GM18868 (cell line): ENCODE measurements around the gene CEP63.
A peak's percentile ranks its signal among the peaks of the same experiment; 100 is the strongest.

Experiments used
- ATAC-seq: cut with Tn5 transposase; IDR thresholded peaks from one replicate; pipeline ENCODE4 v1.9.1; 2021; ENCODE audit warnings: mild to moderate bottlenecking, moderate library complexity; ENCODE audit not compliant: unreplicated experiment

CEP63 gene

DNA sequence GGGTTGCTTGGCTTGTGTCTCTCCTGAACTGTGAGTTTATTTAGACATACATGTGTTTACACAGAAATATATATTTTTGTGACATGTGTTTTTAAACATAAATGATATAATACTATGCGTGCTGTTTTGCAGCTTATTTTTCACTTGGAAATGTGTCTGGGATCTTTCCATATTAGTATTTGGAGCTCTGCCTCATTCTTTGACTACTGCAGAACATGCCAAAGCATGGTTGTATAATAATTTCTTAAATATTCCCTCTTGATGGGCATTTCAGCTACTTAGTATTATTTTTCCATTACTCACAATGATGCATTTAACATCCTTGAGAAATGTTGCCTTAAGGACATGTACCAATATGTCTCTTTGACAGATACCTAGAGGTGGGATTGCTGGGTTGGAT, 19.5 kb upstream of the CEP63 start:
- no peak for ATAC-seq

- ATAC-seq, result no peak
Observed at GRCh38 chr3:134468519-134468918, 17.3 kb upstream of the CEP63 start.

DNA sequence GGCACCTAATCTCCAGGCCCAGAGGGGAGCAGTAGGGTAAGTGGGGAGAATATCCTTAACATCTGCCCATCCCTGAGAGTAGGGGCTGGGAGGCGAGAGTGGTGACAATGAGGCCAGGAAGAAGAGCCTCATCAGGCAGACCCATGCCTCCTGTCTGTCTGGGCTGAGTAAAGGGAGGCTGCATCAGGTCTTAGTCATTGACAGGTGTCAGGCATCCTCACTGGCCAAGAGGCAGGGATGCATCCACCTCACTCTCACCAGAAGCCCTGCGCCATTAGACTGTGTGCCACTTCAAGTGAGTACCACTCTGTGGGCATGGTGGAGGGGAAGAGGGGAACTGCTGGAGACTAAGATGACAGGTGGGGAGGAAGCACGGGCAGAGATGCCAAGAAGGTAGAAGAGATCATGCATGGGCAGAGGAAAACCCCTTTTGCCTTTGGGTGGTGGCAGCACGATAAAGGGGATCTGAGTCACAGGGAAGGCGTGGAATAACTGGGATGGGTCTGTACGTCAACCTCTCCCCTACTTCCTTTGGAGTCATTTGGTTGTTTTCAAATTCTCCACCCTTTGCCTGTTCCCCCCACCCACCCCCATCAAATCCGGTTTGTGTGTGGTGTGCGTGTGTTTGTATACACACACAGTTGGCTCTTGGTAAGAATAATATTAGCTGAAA, 14.2 kb upstream of the CEP63 start:
- no peak for ATAC-seq

DNA sequence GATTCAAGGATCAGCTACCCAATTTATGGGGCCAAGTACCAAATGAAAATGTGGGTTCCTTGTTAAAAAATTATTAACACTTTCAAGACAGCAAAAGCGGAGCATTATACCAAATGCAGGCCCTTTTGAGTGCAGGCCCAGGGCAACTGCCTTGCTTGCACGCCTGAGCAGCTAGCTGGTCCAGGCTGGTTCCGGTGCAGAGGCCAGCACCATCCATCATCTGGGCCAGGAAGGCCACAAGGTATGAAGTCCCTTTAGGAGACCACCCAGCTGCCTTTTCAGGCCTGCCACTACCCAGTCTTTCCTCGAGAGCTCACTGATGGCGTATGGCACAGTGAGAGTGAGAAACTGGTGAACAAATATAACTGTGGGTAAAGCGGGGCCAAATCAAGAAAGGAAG, 13.0 kb upstream of the CEP63 start:
- no peak for ATAC-seq

DNA sequence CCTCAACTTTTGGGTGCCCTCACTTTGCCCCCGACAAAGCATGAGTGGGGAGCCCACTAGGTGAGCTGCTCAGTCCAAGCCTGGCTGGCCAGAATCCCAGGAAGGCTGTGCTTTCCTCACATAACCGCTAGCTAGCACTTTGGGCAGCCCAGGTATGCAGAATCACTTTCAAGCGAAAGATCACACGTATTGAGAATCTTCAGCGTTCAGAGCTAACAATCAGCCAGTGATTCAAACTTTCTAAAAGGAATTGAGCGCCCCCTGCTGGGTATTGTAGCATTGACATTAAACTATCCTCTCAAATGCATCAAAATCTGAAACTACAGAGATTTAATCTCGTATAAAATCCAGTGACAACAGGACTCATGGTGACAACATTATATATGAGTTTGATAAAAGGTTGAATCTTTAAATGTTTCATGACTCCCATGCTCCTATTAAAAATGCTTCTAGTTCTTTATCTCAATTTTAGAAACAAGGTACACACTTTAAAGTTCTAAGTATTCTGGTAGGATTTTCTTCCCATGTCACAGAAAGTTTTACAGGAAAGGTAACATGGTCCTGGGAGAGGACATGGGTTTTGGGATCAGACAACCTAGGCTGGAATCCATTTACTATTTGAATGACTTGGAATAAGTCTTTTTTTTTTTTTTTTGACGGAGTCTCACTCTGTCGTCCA, 11.8 kb upstream of the CEP63 start:
- peak; percentile 64 for ATAC-seq

DNA sequence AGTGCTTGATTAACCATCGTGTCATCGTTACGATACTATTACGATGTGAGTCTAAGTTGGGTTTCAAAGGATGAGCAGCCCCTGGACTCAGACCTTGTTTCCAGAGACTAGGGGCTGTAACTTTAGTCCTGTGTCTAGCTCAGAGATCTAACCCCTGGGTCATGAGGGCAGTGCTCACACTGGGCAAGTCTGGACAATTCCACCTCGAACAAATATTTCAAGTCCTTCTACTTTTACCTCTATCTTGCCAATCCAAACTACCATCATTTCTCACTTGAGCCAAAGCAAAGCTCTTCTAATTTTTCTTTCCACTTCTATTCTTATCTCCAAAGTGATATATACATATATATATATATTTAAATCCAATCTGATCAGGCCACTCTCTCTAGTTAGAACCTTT, 10.9 kb upstream of the CEP63 start:
- no peak for ATAC-seq

DNA sequence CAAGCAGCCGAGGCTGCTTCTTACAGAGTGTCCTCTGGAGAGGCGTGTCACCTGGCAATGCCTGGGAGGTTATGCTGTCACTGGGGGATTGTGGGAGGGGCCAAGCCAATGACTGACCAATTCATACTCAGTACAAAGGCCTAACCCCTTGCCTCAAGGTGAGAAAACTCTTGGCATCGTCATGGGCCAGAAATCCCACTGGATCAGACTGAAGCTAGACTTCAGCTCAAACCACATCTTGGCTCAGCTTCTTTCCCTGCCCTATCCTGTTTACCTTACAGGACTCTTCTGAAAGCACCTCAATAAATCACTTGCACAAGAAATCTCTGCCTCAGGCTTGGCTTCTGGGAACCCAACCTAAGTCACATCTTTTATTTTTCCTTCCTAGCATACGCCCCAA, 9.6 kb upstream of the CEP63 start:
- ATAC-seq, result no peak

GRCh38 chr3:134477002-134477401, 8.9 kb upstream of the CEP63 start:
- ATAC-seq, result no peak

GRCh38 chr3:134477938-134478337, 7.9 kb upstream of the CEP63 start:
- ATAC-seq, result no peak

GRCh38 chr3:134480546-134480945, 5.3 kb upstream of the CEP63 start:
- ATAC-seq, result no peak

GRCh38 chr3:134481166-134481565, 4.7 kb upstream of the CEP63 start:
- ATAC-seq, result no peak

GRCh38 chr3:134482622-134483021, 3.2 kb upstream of the CEP63 start:
- ATAC-seq, result no peak

GRCh38 chr3:134483195-134483900, 2.5 kb upstream of the CEP63 start:
- ATAC-seq, result no peak

- ATAC-seq, result peak; percentile 7
Observed at GRCh38 chr3:134485075-134485717, 661 bp upstream of the CEP63 start.

- ATAC-seq, result peak; percentile 6
Observed at GRCh38 chr3:134486577-134487041, 752 bp downstream of the CEP63 start.

DNA sequence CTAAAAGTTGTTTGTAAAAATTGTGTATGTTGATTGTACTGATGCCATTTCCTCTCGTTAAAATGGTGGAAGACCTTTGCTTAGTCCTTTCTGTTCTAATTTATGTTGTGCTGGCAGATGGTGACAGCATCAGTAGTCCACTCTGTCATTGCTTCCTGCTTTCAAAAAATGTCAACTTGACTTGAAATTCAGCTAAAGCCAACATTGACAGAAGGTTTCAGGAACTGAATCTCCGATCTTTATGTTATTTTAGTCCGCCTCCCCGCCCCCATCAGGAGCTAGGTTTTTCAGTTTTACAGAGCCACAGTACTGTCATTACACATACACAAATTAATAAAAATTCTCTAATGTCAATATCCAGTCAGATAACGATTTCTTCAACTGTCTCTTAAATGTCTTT, 1.5 kb downstream of the CEP63 start:
- peak; percentile 32 for ATAC-seq

DNA sequence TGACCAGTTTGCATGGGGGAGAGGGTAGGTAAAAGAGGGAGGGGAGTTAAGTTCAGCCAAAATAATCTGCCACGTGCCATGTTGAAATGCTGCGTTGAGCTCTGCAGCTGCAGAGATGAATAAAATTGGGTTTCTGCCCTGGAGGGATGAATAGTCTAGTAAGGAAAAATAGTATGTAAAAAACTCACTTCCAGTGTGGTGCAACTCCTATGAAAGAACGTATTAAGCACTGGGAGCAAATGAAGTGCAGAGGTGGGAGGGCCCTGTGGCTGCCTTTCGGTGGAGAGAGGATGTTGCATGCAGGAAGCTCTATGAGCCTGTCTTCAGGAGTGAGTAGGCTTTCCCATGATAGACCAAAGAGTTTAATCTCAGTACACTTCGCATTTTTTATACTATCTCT, 8.6 kb downstream of the CEP63 start:
- no peak for ATAC-seq

DNA sequence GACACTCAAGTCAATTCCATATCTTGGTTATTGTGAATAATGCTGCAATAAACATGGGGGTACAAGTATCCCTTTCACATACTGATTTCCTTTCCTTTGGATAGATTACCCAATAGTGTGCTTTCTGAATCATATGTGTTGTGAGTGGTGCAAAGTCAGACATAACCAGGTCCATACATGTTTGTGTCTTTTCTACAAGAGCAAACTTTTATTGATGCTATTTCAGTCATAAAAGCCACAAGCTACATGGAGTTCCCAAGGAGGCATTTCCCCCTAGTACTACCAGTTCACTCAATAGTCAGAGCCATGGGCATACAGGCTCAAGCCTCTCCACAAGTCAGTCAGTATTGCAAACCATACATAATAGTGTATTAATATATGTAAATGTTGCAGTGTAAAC, 10.1 kb downstream of the CEP63 start:
- ATAC-seq, result no peak

GRCh38 chr3:134496471-134497071, 10.7 kb downstream of the CEP63 start:
- no peak for ATAC-seq

DNA sequence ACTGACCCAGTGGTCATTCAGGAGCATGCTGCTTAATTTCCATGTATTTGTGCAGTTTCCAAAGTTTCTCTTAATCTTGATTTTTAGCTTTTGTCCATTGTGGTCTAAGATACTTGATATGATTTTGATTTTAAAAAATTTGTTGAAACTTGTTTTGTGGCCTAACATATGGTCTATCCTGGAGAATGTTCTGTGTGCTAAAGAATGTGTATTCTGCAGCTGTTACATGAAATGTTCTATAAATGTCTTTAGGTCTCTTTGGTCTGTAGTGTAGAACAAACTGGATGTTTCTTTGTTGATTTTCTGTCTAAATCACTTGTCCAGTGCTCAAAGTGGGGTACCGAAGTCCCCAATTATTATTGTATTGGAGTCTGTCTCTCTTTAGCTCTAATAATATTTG, 17.4 kb downstream of the CEP63 start:
- ATAC-seq, result no peak

DNA sequence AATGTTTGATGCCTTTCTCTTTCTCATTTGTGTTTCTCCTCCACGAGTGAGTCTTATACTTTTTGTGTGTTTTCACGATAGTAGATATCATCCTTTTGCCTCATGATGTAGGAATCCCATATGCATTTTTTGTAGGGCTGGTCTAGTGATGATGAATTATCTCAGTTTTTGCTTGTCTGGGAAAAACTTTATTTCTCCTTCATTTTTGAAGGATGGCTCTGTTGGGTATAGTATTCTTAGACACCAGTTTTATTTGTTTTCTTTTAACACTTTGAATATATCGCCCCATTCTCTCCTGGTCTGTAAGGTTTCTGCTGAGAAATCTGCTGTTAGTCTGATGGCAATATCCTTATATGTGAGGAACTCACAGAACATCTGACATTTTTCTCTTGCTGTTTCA, 18.3 kb downstream of the CEP63 start:
- ATAC-seq, result no peak
